NK-92 (cell line): ENCODE measurements around the gene AP3D1.
"Not testable (repeated sequence)": the region's sequence is repeated elsewhere in the genome, so short reads cannot be mapped to it uniquely, and the experiment has no call there.

ENCODE experiments used
- DNase-seq: peaks from one replicate; lab custom pipeline; 2025; ENCODE audit not compliant: unreplicated experiment; lab: John Stamatoyannopoulos, UW

The AP3D1 gene

GRCh38 chr19:2089001-2089711 is 62.2 kb downstream of the AP3D1 start:
- no peak for DNase-seq

GRCh38 chr19:2087621-2088100 is 63.7 kb downstream of the AP3D1 start:
- no peak for DNase-seq

GRCh38 chr19:2086695-2087620 is 64.4 kb downstream of the AP3D1 start:
- DNase-seq, result not testable (repeated sequence)

GRCh38 chr19:2084993-2085720 is 66.2 kb downstream of the AP3D1 start:
- peak; percentile 79 for DNase-seq

GRCh38 chr19:2083174-2083854 is 68.1 kb downstream of the AP3D1 start:
- DNase-seq, result no peak

- DNase-seq, result no peak
Measured at GRCh38 chr19:2081873-2082810, 69.2 kb downstream of the AP3D1 start.

- DNase-seq, result no peak
Measured at GRCh38 chr19:2080336-2080988, 70.9 kb downstream of the AP3D1 start.

GRCh38 chr19:2079865-2080301 is 71.5 kb downstream of the AP3D1 start:
- DNase-seq, result no peak

- DNase-seq, result no peak
Measured at GRCh38 chr19:2079076-2079864, 72.1 kb downstream of the AP3D1 start.

- DNase-seq, result no peak
Measured at GRCh38 chr19:2077833-2078619, 73.3 kb downstream of the AP3D1 start.

GRCh38 chr19:2077398-2077797 is 74.0 kb downstream of the AP3D1 start:
- DNase-seq, result no peak

GRCh38 chr19:2076526-2076944 is 74.8 kb downstream of the AP3D1 start:
- no peak for DNase-seq

GRCh38 chr19:2072757-2073551 is 78.4 kb downstream of the AP3D1 start:
- DNase-seq, result no peak

GRCh38 chr19:2070986-2071673 is 80.2 kb downstream of the AP3D1 start:
- no peak for DNase-seq

- no peak for DNase-seq
Measured at GRCh38 chr19:2070436-2070827, 80.9 kb downstream of the AP3D1 start.
